ENCODE measurements around the gene NES.

GRCh38 chr1:156638189-156638985, 38.8 kb downstream of the NES start:
- TF ChIP-seq TAF1 (conservative IDR thresholded peaks at IDR 0.05) = no peak
- TF ChIP-seq REST (IDR thresholded peaks at IDR 0.05) = no peak
- TF ChIP-seq CTCF (IDR thresholded peaks at IDR 0.05; ENCODE audit: low read depth, low read length, missing input control) = no peak
- TF ChIP-seq EGR1 (IDR thresholded peaks at IDR 0.05; ENCODE audit: low read depth in 2 of 2) = no peak
- TF ChIP-seq YY1 (IDR thresholded peaks at IDR 0.05) = no peak
